Keratinocyte (primary cell): Measurements from ENCODE around the gene ZHX3.

ENCODE experiments used
- EZH2 ChIP-seq: IDR thresholded peaks from one replicate; pipeline ENCODE4 v1.6.1; 2012; ENCODE audit warnings: inconsistent platforms, mild to moderate bottlenecking, low read length, moderate library complexity
- TF ChIP-seq, protein P1 (sequence below), 3 experiments: IDR thresholded peaks in 1 of 3; conservative IDR thresholded peaks in 1 of 3; optimal IDR thresholded peaks in 1 of 3; 2 replicates in 2 of 3; 3 replicates in 1 of 3; pipeline versions ENCODE3 to v1.5.1; 2011; ENCODE audit warnings: low read length in 3 of 3, mild to moderate bottlenecking in 3 of 3, moderate library complexity in 2 of 3, control low read depth in 1 of 3, inconsistent platforms in 1 of 3; ENCODE audit not compliant: insufficient read depth in 2 of 3; ENCODE audit errors: extremely low read depth in 1 of 3

- TF ChIP-seq, protein P1, sequence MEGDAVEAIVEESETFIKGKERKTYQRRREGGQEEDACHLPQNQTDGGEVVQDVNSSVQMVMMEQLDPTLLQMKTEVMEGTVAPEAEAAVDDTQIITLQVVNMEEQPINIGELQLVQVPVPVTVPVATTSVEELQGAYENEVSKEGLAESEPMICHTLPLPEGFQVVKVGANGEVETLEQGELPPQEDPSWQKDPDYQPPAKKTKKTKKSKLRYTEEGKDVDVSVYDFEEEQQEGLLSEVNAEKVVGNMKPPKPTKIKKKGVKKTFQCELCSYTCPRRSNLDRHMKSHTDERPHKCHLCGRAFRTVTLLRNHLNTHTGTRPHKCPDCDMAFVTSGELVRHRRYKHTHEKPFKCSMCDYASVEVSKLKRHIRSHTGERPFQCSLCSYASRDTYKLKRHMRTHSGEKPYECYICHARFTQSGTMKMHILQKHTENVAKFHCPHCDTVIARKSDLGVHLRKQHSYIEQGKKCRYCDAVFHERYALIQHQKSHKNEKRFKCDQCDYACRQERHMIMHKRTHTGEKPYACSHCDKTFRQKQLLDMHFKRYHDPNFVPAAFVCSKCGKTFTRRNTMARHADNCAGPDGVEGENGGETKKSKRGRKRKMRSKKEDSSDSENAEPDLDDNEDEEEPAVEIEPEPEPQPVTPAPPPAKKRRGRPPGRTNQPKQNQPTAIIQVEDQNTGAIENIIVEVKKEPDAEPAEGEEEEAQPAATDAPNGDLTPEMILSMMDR (optimal IDR thresholded peaks at IDR 0.05 in 1 of 3, IDR thresholded peaks at IDR 0.05 in 1 of 3, conservative IDR thresholded peaks at IDR 0.05 in 1 of 3; ENCODE audit: extremely low read depth in 1 of 3, insufficient read depth in 2 of 3, low read length in 3 of 3): no peak
- TF ChIP-seq EZH2: no peak
These were observed 153.7 kb downstream of the ZHX3 start for GRCh38 chr20:41163821-41164220.
